ENCODE results near the gene SASH1. TPM values are rescaled to one million over a fixed set of nuclear protein-coding genes. Genes with fewer than 3 reads are reported as not detected.

The SASH1 gene
- total RNA-seq = 106 TPM

DNA sequence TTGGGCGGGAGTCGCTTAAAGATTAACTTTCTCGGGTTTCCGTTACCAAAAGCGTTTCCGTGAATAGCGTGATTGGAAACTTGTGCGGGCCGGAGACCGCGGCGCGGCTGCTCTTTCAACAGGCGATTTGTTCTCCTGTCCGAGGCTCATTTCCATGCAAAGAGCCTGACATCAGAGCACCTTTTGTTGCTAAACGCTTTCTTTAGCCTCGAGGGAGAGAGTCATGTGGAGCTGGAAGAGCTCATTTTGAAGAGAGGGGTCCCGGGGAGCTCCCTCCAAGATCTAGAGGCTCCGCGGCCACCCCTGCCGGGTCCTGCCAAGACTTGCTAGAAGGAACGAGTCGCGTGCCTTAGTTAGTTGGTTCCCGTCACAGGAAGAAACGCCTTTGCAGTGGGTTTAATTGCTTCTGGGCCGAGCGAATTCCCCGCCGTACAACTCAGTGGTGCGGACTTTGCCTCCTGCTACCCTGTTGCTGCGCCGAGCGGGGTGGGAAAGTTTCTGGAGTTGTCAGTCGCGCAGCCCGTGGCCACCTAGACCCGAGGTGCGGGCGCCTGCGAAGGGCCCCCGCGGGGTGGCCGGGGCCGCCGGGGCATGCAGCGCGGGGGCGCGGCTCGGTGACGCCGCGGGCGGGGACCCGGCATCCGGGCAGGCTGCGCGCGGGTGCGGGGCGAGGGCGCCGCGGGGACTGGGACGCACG, at the start of gene SASH1:
Gene SASH1, plus strand, starts transcription at position 489 of the 697 bp plus-strand sequence. CDS start 230 bp downstream, outside the sequence.
- peak; percentile 81 for DNase-seq

GRCh38 chr6:148293181-148293995, 49.2 kb upstream of the SASH1 start:
- no peak for DNase-seq

GRCh38 chr6:148294059-148294458, 48.6 kb upstream of the SASH1 start:
- no peak for DNase-seq

GRCh38 chr6:148295261-148295887, 47.3 kb upstream of the SASH1 start:
- DNase-seq = no peak

- peak; percentile 58 for DNase-seq
Measured at GRCh38 chr6:148296771-148297170, 45.9 kb upstream of the SASH1 start.

DNA sequence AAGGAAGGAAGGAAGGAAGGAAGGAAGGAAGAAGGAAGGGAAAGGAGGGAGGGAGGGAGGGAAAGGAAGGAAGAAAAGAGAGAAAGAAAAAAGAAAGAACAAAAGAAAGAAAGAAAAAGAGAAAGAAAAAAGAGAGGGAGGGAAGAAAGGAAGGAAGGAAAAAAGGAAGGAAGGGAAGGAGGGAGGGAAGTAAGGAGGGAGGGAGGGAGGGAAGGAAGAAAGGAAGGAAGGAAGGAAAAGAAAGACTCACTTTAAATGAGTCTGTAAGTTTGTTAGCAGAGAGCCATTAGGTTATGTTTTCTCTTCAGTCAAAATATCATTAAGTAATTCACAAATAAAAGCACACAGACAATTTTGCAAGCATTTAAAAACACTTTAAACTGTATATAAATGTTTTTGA, 44.0 kb upstream of the SASH1 start:
- DNase-seq = no peak

- no peak for DNase-seq
Measured at GRCh38 chr6:148303616-148304015, 39.0 kb upstream of the SASH1 start.

- DNase-seq = peak; percentile 40
Measured at GRCh38 chr6:148304976-148305375, 37.7 kb upstream of the SASH1 start.

- DNase-seq = peak; percentile 17
Measured at GRCh38 chr6:148306286-148306685, 36.4 kb upstream of the SASH1 start.

- no peak for DNase-seq
Measured at GRCh38 chr6:148307405-148307804, 35.2 kb upstream of the SASH1 start.

DNA sequence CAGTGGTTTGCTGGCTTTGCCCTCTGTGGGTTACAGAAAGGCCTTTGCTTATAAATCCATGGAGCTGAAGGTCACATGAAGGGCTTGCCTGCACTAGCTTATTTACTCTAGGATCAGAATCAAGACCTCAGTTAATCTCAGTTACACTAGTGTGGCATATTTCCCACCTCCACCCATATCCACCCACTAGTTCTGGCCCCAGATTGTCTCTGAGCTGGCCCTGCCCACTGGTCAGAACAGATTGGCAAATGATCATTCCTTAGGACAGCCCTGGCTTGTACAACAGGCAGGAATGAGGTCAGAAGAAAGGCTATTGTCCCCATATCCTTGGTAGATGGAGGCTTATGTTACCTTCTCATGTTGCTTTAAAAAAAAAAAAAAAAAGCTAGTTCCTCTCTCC, 33.3 kb upstream of the SASH1 start:
- DNase-seq = no peak

DNA sequence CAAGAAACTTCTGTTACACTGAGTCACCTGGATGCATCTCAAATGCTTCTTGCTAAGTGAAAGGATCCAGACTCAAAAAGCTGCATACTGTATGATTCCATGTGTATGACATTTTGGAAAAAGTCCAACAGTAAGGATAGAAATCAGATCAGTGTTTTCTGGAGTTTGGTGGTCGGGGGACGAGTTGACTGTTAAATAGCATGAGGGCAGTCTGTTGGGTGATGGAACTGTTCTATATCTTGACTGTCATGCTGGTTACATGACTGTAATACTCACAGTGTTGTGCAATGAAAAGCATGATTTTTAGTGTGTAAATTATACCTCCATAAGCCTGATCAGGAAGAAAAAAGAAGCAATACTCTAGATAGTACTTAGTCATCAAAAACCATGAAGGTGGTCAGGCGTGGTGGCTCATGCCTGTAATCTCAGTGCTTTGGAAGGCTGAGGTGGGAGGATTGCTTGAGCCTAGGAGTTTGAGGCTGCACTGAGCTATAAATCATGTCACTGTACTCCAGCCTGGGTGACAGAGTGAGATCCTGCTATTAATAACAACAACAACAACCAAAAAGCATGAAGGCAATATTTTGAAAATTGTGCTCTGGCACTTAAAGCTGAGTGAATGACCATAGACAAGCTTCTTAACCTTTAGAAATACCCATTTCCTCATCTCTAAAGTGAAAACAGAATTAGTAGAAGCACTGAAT, 30.5 kb upstream of the SASH1 start:
- no peak for DNase-seq

DNA sequence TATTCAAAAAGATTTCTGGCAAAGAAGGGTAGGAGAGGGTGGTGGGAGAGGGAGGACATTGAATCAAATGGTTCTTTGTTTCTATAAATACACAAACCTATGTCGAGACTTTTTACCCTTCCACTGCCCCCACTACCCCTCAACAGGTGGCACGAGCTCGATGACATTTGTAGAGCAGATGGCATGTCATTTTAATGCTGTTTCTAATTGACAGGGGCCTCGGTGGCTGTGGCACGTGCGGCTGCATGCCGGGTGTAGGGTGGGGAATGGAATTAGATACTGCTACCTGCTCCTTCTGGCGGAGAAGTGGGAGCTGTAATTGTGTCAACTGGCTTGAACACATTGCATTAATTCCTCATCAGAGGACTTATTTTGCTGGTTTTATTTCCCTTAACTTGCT, 29.1 kb upstream of the SASH1 start:
- DNase-seq = no peak

DNA sequence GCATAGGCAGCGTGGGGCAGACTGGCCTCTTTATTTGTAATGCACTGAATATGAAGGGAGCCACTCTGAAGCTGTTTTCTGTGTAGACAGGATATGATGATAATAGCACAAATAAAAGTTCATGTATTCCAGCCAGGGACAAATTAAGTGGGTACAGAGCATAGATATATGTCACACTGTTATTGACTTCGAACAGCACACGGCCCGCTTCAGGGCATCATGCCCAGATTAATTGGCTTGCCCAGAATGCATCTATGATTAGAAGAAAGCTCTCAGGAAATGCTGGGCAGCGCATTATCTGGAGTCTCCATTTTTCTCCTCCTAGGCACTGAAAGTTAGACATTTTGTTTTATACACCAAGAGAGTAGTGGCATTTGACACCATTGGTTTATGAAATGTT, 26.3 kb upstream of the SASH1 start:
- DNase-seq = no peak

DNA sequence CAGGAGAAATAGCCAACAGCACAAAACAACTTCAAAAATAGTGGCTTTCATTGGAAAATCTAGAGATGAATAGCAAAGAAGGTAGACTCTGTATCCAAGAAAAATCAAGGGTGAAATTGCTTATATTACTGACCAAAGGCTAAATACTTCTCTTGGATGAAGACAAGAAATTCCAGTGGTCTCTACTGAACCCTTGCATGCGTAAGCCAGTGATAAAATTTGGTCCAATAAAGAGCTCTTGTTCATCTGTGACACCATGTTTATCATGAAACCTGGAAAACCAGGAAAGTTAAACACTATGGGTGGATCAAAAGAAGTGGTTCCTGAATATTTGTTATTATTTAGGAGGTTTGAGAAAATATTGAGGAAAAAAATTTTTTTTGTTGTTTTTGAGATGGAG, 25.6 kb upstream of the SASH1 start:
- DNase-seq = no peak

DNA sequence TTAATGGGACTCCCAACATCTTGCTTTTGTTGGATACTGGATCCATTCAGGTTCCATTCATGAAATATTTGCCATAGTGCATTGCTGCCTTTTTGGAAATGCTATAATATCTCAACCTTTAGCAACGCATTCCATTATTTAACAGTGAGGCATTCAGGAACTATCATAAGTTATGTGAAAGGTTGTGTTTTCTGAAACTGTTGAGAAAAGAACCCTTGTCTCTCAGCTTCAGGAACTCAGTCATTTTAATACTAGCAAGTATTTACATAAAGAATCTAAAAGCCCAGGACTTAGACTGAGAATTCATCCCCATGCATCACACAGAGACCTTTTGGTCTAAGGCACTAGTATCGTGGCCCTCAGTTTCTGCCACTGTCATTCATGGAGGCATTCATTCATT, 24.9 kb upstream of the SASH1 start:
- no peak for DNase-seq

DNA sequence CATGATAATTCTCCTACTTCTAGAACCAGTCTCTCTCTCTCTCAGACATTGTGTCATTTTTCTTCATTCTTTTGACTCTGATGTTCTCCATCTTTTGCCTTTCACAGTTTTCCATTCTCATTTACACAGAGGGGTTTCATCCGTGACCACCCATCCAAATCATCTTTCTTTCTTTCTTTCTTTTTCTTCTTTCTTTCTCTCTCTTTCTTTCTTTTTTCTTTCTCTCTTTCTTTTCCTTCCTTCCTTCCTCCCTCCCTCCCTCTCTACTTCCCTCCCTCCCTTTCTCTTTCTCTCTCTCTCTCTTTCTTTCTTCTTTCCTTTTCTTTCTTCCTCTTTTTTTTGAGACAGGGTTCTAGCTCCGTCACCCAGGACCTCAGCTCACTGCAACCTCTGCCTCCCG, 19.9 kb upstream of the SASH1 start:
- no peak for DNase-seq

- peak; percentile 49 for DNase-seq
Measured at GRCh38 chr6:148323344-148323743, 19.3 kb upstream of the SASH1 start.

DNA sequence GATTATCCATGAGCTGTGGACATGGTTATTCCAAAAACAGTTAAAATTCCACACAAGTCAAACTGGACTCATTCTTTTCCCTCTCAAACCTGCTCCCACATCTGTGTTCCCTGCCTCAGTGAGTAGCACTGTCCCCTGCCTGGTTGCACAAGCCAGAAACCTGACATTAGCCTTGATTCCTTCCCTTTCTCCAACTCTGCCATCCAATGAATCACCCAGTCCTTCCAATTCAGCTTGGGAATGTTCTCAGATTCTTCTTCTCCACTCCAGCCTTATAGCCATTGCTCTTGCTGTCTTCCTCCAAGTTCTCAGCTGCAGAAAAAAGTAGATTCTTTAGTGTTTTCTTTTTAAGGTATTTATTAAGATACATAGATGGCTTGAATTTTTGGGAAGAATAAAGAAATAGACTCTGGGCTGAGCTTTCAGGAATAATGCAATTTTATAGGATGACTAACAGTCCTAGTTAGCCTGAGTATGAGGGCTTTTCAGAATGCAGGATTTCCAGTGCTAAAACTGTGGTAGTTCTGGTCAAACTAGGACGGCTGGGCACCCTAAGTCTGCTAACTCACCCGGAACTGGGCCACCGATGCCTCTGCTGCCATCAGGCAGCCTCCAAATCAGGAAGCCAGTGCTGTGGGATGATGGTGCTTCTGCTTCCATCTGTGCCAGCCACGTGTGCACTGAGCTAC, 18.2 kb upstream of the SASH1 start:
- no peak for DNase-seq

DNA sequence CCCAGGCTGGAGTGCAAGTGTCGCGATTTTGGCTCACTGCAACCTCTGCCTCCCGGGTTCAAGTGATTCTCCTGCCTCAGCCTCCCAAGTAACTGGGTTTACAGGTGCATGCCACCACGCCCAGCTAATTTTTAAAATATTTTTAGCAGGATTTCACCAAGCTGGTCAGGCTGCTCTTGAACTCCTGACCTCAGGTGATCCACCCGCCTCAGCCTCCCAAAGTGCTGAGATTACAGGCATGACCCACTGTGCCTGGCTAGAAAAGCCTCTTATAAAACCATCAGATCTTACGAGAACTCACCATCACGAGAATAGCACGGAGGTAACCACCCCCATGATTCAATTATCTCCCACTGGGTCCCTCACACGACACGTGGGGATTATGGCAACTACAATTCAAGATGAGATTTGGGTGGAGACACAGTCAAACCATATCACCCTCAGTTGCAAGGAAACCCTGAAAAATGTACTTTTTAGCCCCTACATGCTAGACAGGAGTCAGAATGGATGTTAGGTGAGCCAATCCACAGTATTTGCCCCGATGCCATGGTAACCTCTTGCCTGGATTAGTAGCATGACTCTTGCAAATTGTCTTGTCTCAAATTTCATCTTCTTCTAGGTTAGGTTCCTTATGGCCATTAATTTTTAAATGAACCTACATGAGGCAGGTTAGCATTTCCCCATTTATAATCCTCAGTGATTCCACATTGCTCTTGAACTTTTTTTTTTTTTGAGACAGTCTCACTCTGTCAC, 17.1 kb upstream of the SASH1 start:
- DNase-seq = no peak

GRCh38 chr6:148328876-148329555, 13.6 kb upstream of the SASH1 start:
- peak; percentile 19 for DNase-seq
